ENCODE results near the gene ITGBL1. TPM values are rescaled to one million over a fixed set of nuclear protein-coding genes. Genes with fewer than 3 reads are reported as not detected.

Gene ITGBL1
- total RNA-seq, 2 donors from 2014 or later, result not detected

- no peak overlapping the region for H3K27ac Mint-ChIP-seq
- no peaks in the 10 kb centered on the region for H3K9me3 Mint-ChIP-seq
- ATAC-seq, result no peak
- H3K36me3 Mint-ChIP-seq, result peaks cover 0 to 5% of the 10 kb centered on the region in 2 donors
- DNase-seq (ENCODE audit: low spot score in 2 of 2), result no peak
These were observed 209.4 kb downstream of the ITGBL1 start for GRCh38 chr13:101661839-101662238.

GRCh38 chr13:101673360-101674105 lies 221.1 kb downstream of the ITGBL1 start:
- peak in 1 of 2 donors; percentile 22 for ATAC-seq
- Mint-ChIP-seq H3K36me3 (no peaks in the 10 kb centered on the region), H3K27ac (no peak overlapping the region)

GRCh38 chr13:101681834-101682233 lies 229.4 kb downstream of the ITGBL1 start:
- DNase-seq (ENCODE audit: low spot score in 2 of 2) (no peak), ATAC-seq (no peak)
- no peaks in the 10 kb centered on the region for H3K36me3 Mint-ChIP-seq
- H3K27ac Mint-ChIP-seq, result no peak overlapping the region
- no peaks in the 10 kb centered on the region for H3K9me3 Mint-ChIP-seq

More at GRCh38 chr13:101673360-101674105, 221.1 kb downstream of the ITGBL1 start:
- peaks cover 0 to 12% of the 10 kb centered on the region in 2 donors for H3K9me3 Mint-ChIP-seq
- DNase-seq (ENCODE audit: low spot score in 2 of 2), result no peak

GRCh38 chr13:101686003-101686402 lies 233.5 kb downstream of the ITGBL1 start:
- no peak for DNase-seq (ENCODE audit: low spot score in 2 of 2)
- H3K36me3 Mint-ChIP-seq, result no peaks in the 10 kb centered on the region
- H3K9me3 Mint-ChIP-seq, result no peaks in the 10 kb centered on the region
- no peak for ATAC-seq
- H3K27ac Mint-ChIP-seq, result no peak overlapping the region

GRCh38 chr13:101690871-101691270 lies 238.4 kb downstream of the ITGBL1 start:
- H3K9me3 Mint-ChIP-seq, result no peaks in the 10 kb centered on the region
- no peaks in the 10 kb centered on the region for H3K36me3 Mint-ChIP-seq
- ATAC-seq (no peak), DNase-seq (ENCODE audit: low spot score in 2 of 2) (no peak)
- H3K27ac Mint-ChIP-seq, result no peak overlapping the region

GRCh38 chr13:101691341-101691860 lies 238.9 kb downstream of the ITGBL1 start:
- no peaks in the 10 kb centered on the region for H3K9me3 Mint-ChIP-seq
- ATAC-seq, result no peak
- no peaks in the 10 kb centered on the region for H3K36me3 Mint-ChIP-seq
- no peak for DNase-seq (ENCODE audit: low spot score in 2 of 2)
- no peak overlapping the region for H3K27ac Mint-ChIP-seq

- no peak for ATAC-seq
- no peak overlapping the region for H3K27ac Mint-ChIP-seq
- H3K9me3 Mint-ChIP-seq, result no peaks in the 10 kb centered on the region
- H3K36me3 Mint-ChIP-seq, result no peaks in the 10 kb centered on the region
- DNase-seq (ENCODE audit: low spot score in 2 of 2), result no peak
These were observed 243.5 kb downstream of the ITGBL1 start for GRCh38 chr13:101695870-101696516.

- Mint-ChIP-seq H3K27ac (no peak overlapping the region), H3K36me3 (no peaks in the 10 kb centered on the region), H3K9me3 (no peaks in the 10 kb centered on the region)
- no peak for ATAC-seq
- DNase-seq (ENCODE audit: low spot score in 2 of 2), result no peak
These were observed 245.3 kb downstream of the ITGBL1 start for GRCh38 chr13:101697745-101698144.

GRCh38 chr13:101698400-101698799 lies 245.9 kb downstream of the ITGBL1 start:
- Mint-ChIP-seq H3K9me3 (no peaks in the 10 kb centered on the region), H3K27ac (no peak overlapping the region), H3K36me3 (no peaks in the 10 kb centered on the region)
- ATAC-seq (no peak), DNase-seq (ENCODE audit: low spot score in 2 of 2) (no peak)

- DNase-seq (ENCODE audit: low spot score in 2 of 2) (no peak), ATAC-seq (no peak)
- no peaks in the 10 kb centered on the region for H3K36me3 Mint-ChIP-seq
- no peak overlapping the region for H3K27ac Mint-ChIP-seq
- no peaks in the 10 kb centered on the region for H3K9me3 Mint-ChIP-seq
These were observed 248.1 kb downstream of the ITGBL1 start for GRCh38 chr13:101700598-101700997.

- Mint-ChIP-seq H3K36me3 (no peaks in the 10 kb centered on the region), H3K9me3 (no peaks in the 10 kb centered on the region), H3K27ac (no peak overlapping the region)
- DNase-seq (ENCODE audit: low spot score in 2 of 2), result no peak
- no peak for ATAC-seq
These were observed 250.6 kb downstream of the ITGBL1 start for GRCh38 chr13:101703081-101703480.

- Mint-ChIP-seq H3K27ac (no peak overlapping the region), H3K36me3 (no peaks in the 10 kb centered on the region), H3K9me3 (no peaks in the 10 kb centered on the region)
- DNase-seq (ENCODE audit: low spot score in 2 of 2) (no peak), ATAC-seq (no peak)
These were observed 251.4 kb downstream of the ITGBL1 start for GRCh38 chr13:101703838-101704237.

- Mint-ChIP-seq H3K27ac (no peak overlapping the region), H3K9me3 (no peaks in the 10 kb centered on the region), H3K36me3 (no peaks in the 10 kb centered on the region)
- DNase-seq (ENCODE audit: low spot score in 2 of 2) (no peak), ATAC-seq (peak; percentile 24 to 56)
These were observed 254.2 kb downstream of the ITGBL1 start for GRCh38 chr13:101706651-101707050.

- no peak for DNase-seq (ENCODE audit: low spot score in 2 of 2)
- H3K36me3 Mint-ChIP-seq, result no peaks in the 10 kb centered on the region
- no peak overlapping the region for H3K27ac Mint-ChIP-seq
- H3K9me3 Mint-ChIP-seq, result no peaks in the 10 kb centered on the region
- ATAC-seq, result no peak
These were observed 255.2 kb downstream of the ITGBL1 start for GRCh38 chr13:101707659-101708058.

GRCh38 chr13:101708115-101708514 lies 255.6 kb downstream of the ITGBL1 start:
- Mint-ChIP-seq H3K27ac (no peak overlapping the region), H3K9me3 (no peaks in the 10 kb centered on the region), H3K36me3 (no peaks in the 10 kb centered on the region)
- DNase-seq (ENCODE audit: low spot score in 2 of 2) (no peak), ATAC-seq (no peak)

GRCh38 chr13:101709952-101710351 lies 257.5 kb downstream of the ITGBL1 start:
- H3K9me3 Mint-ChIP-seq, result no peaks in the 10 kb centered on the region
- H3K27ac Mint-ChIP-seq, result no peak overlapping the region
- DNase-seq (ENCODE audit: low spot score in 2 of 2) (no peak), ATAC-seq (no peak)
- H3K36me3 Mint-ChIP-seq, result no peaks in the 10 kb centered on the region

GRCh38 chr13:101711307-101712025 lies 259.0 kb downstream of the ITGBL1 start:
- Mint-ChIP-seq H3K9me3 (no peaks in the 10 kb centered on the region), H3K36me3 (no peaks in the 10 kb centered on the region), H3K27ac (no peak overlapping the region)
- no peak for ATAC-seq
- no peak for DNase-seq (ENCODE audit: low spot score in 2 of 2)

Data from activated naive CD4-positive, alpha-beta T cell treated with anti-CD3 and anti-CD28 coated beads, Interleukin-2, amount 50 U/mL, for 72 hours (primary cell).